Renal cortex interstitium (tissue), 11 donors: ENCODE results near the gene MLH3. TPM values are rescaled to one million over a fixed set of nuclear protein-coding genes. Genes with fewer than 3 reads are reported as not detected.
"Not testable (repeated sequence)": the region's sequence is repeated elsewhere in the genome, so short reads cannot be mapped to it uniquely, and the experiment has no call there.

Experiments
- DNase-seq, 11 donors: peaks; one replicate each; pipeline ENCODE4 v3.0.0-alpha.2; 2013; ENCODE audit warnings: low read depth in 9 of 11, low spot score in 4 of 11; ENCODE audit errors: extremely low read depth in 1 of 11
- polyA plus RNA-seq, 3 donors: library from polyadenylated mRNA; unstranded; fragments of 120-200 nt; gene quantifications; one replicate each; pipeline ENCODE4 v1.2.1, GENCODE V29; 2013; ENCODE audit not compliant: insufficient read length in 3 of 3

The MLH3 gene
- polyA plus RNA-seq, 3 donors, result 29.7 to 43.7 (median 34.6) TPM

DNA sequence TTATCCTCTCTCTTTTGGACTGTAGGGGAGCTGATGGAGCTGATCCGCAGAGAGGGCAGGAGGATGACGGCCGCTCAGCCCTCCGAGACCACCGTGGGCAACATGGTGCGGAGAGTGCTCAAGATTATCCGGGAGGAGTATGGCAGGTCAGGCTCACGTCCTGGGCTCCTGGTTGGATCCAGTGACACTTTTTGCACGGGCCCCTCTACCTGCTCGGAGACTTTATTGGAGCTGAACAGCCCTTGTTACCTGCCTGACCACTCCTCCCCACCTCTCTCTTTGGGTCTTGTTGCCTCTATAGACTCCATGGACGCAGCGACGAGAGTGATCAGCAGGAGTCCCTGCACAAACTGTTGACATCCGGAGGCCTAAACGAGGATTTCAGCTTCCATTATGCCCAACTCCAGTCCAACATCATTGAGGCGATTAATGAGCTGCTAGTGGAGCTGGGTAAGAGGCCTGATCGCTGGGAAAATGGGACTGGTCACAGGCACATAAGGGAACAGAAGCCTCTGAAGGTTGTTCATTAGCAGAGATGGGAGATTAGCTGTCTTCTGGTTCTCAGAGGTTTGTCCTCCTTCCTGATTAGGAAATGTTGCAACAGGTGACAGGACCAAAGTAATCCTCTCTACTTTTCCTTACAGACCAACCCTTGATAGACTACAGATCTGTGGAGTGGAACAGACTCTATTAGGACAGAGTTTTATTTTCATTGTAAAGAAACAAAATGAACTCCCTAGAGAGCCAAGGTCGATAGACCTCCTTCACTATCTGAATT, 47.8 kb downstream of the MLH3 start:
- DNase-seq, result no peak

DNA sequence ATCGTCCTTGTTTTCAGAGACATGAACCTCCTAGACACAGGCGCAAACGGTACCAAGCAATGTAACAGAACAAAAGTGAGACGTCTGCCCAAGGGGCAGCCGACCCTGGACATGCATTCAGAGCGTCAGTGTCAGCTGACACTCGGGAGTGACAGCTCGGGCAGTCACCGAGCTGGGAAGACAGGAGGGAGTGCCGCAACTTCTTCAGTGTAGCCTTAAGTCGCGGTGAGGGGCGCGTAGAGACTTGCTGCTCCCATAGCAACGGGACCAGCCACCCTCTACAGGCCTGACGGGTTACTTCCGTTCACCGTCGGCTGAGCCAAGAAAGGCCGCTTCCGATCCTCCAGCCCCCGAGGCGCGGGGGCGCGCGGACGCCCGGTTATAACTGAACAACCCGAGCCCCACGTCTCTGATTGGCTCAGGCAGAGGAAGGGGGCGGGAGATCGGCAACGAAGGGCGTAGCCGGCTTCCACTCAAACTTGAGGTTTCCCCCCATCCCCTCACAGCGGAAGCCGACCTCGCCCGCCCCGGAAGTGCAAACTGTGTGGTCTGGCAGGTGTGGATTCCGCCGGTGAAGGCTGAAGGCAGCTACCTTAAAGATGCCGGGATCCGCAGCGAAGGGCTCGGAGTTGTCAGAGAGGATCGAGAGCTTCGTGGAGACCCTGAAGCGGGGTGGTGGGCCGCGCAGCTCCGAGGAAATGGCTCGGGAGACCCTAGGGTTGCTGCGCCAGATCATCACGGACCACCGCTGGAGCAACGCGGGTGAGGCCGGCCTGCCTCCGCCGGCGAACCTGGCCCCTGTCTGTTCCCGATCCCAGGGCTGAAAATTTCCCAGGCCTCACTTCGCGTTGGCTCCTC, 48.6 kb downstream of the MLH3 start, which contains the start of gene EIF2B2:
Gene EIF2B2 (plus strand): TSS at position 530 of the 858 bp plus-strand sequence. CDS start 70 bp downstream, at position 600.
- DNase-seq, result peak; percentile 95 to 98 (median 97)

DNA sequence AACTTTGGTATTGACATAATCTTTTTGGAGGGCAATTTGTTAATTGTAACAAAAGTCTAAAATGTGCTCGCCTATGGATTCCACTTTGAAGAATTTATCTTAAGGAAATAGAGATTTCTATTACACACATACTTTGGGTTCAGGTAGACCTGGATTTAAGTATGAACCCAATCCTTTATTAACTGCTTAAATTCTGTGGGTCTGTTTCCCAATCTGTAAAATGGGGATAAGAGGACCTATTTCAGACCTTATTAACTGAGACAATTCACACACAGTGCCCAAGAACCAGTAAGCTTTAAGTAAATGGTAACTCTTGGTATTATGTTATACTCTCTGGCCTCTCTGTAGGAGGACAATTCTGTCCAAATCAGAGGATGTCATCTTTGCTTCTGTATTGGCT, 49.4 kb downstream of the MLH3 start:
- DNase-seq, result no peak

DNA sequence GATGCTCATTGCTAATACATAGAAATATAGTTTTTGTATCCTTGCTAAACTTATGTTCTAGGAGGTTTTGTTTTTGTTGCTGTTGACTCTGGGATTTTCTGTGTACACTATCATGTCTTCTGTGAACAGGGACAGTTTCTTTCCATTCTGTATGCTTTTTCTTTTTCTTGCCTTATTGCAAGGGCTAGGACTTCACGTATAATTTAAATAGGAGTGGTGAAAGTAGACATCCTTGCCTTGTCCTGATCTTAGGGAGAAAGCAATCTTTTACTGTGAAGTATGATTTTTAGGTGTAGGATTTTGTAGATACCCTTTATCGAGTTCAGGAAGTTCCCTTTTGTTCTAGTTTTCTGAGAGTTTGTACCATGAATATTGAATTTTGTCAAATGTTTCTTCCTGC, 50.0 kb downstream of the MLH3 start:
- DNase-seq, result no peak

DNA sequence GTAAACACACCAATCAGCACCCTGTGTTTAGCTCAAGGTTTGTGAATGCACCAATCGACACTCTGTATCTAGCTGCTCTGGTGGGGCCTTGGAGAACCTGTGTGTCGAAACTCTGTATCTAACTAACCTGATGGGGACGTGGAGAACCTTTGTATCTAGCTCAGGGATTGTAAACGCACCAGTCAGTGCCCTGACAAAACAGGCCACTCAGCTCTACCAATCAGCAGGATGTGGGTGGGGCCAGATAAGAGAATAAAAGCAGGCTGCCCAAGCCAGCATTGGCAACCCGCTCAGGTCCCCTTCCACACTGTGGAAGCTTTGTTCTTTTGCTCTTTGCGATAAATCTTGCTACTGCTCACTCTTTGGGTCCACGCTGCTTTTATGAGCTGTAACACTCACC, 55.5 kb downstream of the MLH3 start:
- DNase-seq, result not testable (repeated sequence)

DNA sequence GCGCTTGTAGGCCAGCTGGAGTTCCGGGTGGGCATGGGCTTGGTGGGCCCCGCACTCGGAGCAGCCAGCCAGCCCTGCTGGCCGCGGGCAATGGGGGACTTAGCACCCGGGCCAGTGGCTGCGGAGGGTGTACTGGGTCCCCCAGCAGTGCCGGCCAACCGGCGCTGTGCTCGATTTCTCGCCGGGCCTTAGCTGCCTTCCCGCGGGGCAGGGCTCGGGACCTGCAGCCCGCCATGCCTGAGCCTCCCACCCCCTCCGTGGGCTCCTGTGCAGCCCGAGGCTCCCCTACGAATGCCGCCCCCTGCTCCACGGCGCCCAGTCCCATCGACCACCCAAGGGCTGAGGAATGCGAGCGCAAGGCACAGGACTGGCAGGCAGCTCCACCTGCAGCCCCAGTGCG, 57.1 kb downstream of the MLH3 start:
- not testable (repeated sequence) for DNase-seq

DNA sequence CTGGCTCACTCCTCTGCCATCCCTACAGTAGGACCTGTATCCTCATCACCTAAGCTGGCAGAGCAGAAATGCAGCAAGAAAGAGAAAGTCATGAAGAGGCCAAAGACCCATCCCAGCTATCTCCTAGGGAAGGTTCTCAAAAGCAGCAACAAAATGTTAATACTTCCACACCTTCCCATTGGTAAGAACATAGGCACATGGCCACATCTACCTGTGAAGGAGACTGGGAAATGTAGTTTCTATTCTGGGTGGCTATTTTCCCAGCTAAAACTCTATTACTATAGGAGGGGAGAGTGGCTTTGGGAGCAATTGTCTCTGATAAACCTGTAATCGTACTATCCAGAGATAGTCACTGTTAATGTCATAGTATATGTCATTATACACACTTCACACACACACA, 62.3 kb downstream of the MLH3 start:
- DNase-seq, result no peak

DNA sequence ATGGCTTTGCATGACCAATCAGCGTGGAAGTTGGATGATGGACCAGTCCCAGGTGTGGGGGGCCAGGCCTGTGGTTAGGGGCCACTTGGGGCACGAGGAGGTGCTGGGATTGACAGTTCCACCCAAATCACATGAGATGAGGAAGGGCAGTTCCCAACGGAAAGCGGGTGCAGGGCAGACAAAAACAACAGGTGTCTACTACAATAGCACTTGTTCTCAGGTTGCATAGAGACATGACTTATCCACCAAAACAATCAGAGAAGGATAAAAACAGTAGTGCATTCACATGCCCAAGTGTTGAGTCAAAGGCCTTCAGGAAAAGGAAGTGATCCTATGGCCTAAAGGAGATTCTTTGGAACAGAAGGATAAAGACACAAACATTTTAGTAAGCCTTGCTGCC, 63.1 kb downstream of the MLH3 start:
- DNase-seq, result no peak

DNA sequence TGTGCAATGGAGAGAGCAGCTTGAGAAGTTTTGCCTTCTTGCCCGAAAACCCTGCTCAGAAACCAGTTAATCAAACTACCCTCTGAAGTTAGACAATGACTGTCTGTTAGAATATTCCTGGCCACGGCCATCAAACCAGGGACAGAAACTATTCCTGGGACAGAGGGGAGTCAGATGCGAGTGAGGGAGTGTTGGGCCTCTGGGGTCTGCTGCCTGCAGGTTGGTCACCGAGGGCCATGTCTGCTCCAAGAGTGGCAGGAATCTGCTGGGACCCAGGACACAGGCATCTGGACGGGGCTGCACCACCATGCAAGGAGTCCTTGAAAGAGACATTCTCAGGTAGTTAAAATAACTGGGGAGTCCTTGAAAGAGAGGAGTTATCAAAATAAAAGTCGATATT, 65.5 kb downstream of the MLH3 start:
- no peak for DNase-seq

DNA sequence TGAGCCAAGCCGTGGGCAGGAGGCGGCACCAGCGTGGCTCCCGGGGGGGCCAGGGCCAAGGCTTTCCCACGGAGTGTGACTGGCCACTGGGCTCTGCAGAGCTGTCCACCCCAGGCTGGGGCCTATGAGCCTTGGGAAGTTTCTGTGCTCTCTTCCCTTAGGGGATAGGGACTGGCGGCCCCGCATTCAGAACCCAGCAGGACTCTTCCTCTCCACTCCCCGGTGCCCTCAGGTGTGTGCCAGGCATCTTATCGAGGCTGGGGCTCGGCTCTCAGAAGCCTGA, 66.3 kb downstream of the MLH3 start:
- no peak for DNase-seq

DNA sequence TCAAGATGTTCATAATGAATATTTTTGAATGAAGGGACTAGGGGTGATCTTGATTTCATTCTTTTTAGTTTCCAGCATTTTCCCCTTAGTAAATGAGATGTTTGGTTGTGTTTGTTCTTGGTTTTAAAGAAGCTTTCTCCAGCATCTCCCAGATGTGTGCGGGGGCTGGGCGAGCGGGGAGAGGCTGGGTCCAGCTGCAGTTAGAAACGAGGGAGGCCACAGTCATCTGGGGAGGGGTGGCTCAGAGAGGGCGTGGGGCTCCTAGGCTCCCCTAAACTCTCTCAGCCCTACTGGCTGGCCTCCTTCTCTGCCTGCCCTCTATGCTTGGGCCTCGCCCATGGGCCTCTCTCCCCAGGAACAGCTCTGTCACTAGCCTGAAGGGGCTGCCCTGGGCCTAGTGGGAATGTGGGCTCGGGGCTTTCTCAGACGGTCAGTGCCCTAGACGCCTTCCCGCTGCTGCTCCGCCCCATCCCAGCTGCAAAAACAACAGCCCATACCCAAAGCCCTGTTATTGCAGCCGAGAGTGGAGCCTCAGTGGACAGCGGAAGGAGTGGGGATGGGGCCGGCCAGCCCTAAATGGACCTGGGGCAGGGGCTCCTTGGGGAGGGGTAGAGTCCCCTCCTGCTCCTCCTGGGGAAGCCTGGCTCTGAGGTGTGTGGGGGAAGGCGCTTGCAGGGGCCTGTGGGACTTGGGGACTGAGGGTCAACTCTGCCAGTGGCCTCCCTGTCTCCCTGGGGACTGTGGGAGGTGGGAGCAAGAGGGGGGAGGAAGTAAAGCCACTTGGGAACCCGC, 66.8 kb downstream of the MLH3 start:
- no peak for DNase-seq

DNA sequence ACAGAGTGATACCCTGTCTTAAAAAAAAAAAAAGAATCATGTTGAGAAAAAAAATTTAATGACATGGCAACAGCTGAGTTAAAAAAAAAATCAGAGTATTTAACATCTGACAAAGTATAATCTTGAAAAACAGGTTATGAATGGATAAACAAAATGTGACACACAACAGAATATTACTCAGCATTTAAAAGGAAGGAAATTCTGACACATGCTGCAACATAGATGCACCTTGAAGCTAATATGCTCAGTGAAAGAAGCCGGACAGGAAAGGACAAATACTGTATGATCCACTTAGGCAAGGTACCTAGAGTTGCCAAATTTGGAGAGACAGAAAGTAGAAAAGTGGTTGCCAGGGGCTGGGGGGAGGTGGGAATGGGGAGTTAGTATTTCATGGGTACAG, 67.9 kb downstream of the MLH3 start:
- DNase-seq, result no peak

DNA sequence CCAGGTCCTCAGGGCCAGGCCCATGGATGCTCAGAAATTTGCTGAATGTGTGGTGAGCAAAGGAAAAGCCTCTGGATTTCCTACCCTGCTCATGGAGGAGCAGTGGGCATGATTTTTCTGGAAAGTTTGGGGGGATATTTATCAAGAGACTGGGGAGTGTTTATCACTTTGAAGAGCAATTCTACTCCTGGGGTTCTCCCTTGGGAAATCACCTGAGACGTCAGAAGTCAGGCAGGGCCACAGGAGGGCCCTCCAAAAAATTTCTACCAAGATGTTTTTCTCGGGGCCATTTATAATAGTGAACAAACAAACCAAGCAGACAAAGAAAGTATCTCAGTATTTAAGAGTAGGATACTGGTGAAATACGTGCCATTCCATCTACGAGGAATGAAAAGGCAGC, 68.6 kb downstream of the MLH3 start:
- no peak for DNase-seq

DNA sequence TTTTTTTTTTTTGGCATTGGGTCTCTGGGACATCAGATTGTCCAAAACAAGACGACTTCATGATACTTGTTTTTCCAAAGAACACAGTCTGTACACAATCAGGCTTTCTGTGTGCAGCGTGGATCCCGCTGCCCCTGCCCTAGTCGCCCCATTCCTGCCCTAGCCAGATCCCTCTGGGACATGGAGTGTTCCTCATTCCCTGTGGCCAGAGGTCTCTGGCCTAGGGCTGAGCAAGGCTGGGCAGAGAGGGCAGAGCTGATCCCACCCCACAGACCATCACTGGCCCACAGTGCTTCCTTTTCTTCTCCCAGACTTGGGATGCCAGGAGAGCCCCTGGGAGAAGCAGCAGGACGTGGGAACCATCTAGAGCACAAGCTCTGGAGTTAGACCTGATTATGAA, 69.4 kb downstream of the MLH3 start:
- no peak for DNase-seq

DNA sequence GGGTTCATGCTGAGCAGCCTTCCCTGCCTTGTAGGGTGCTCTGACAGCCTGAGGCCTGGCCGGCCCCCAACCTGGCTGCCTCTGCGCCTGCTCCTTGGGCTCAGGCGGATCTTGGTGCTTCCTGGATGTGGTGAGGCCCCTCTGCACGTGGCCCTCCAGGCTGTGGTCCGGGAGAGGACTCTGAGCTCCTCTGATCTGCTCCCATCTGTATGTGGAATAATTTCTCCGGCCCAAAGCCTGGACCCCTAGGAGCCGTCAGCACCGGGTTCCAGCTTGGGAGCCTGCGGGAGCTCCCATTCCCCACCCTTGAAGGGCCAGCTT, 69.8 kb downstream of the MLH3 start:
- no peak for DNase-seq

DNA sequence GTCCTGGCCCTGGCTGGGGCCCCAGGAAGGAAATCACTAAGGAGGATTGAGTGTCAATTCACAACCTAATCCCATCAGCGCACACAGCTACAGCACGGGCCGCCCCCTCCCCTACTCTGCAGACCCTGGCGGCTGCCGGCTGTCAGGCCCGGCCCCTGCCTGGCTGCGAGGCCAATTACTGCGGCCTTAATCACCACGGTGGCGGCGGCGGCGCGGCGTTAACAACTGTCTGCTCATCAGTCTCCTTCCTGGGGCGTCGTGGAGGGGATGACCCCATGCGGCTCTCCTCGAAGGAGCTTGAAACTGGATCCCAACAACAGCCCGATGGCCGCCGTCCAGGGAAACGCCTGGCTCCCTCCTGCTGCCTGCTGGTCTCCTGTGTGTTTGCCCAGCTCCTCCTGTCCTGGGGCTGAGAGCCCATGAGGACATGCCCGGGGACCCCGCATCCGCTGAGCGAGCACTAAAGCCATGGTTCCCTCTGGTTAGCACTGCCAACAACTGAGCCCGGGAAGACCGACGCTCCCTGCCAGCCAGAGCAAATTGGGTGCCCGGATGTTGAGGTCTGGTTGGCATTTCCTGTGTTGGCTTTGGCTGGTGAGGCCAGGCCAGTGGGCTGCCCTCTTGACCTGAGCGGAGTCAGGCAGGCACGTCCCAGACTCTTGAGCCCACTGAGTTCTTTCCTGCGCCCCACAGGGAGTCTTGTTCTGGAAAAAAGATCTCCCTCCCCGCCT, 70.4 kb downstream of the MLH3 start:
- no peak for DNase-seq

DNA sequence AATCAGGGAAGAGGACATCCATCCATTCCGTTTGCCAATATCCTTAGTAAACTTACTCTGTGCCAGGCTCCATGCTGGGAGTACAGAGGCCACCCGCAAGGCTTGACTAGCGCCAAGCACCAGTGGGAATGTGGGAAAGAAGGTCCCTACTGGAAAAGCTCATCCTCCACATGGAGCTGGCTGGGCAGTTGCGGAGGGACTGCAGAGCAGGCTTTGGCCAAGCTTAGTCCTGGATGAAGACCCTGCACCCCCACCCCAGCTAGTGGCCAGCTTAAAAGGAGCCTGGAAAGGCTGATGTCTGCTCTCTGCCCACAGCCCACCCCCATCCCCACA, 70.9 kb downstream of the MLH3 start:
- DNase-seq, result no peak

DNA sequence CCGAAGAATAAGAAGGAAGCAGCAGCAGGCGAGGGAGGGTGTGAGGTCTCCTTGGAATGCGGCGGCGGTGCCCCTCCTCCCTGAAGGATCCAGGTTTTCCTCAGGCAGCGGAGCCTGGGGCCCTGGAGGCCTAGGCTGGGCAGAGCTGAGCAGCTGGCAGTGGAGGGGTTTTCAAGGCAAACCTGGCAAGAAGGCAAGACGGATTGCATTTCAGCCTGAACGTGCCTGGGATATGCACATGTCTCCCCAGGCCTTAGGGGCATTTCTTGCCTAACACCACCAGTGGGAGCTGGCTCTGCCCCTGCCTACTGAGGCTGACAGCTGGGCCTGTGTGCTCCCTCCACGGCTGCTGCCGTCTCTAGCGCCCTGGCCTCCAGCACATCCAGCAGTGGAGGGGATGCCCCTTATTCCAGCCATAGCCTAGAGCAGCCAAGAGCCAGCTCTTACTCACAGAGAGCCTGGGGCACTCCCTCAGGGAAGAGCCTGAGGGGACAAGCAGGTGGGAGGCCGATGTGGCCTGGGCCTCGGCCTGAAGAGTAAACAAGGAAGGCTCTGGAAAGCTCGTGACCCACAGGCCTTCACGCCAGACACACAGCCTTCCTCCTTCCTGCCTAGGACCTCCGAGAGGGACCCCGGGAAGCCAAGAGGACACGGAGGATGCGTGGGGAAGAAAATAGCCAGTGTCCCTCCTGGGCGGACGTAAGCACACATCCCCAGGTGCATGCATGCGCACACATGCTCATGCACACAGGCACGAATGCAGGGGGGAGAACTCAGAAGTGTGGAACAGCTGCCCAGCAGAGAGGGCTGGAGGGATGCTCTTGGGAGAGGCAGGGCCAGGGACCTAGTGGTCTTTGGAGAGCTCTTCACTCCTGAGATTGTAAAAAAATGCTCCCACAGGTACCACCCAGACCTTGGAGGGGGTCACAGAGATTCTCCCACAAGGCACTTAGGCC, 71.5 kb downstream of the MLH3 start:
- DNase-seq, result no peak
